Keratinocyte (primary cell): Measurements from ENCODE around the gene BTG2.

Experiments used
- CTCF ChIP-seq, 3 experiments: IDR thresholded peaks in 1 of 3; conservative IDR thresholded peaks in 1 of 3; optimal IDR thresholded peaks in 1 of 3; 2 replicates in 2 of 3; 3 replicates in 1 of 3; pipeline versions ENCODE3 to v1.5.1; 2011; ENCODE audit warnings: low read length in 3 of 3, mild to moderate bottlenecking in 3 of 3, moderate library complexity in 2 of 3, control low read depth in 1 of 3, inconsistent platforms in 1 of 3; ENCODE audit not compliant: insufficient read depth in 2 of 3; ENCODE audit errors: extremely low read depth in 1 of 3
- EZH2 ChIP-seq: IDR thresholded peaks from one replicate; pipeline ENCODE4 v1.6.1; 2012; ENCODE audit warnings: inconsistent platforms, mild to moderate bottlenecking, low read length, moderate library complexity

- TF ChIP-seq CTCF (optimal IDR thresholded peaks at IDR 0.05 in 1 of 3, IDR thresholded peaks at IDR 0.05 in 1 of 3, conservative IDR thresholded peaks at IDR 0.05 in 1 of 3; ENCODE audit: extremely low read depth in 1 of 3, insufficient read depth in 2 of 3, low read length in 3 of 3) (no peak), EZH2 (no peak)
These were observed 21.7 kb downstream of the BTG2 start for GRCh38 chr1:203326830-203327683.
